ENCODE results near the gene DDX21. TPM values are rescaled to one million over a fixed set of nuclear protein-coding genes. Genes with fewer than 3 reads are reported as not detected.

DDX21 gene
- polyA plus RNA-seq, 3 donors = 9.8 to 39.3 (median 13.6) TPM

- H3K9me3 ChIP-seq (replicated peaks in 1 of 2; ENCODE audit: control insufficient read depth in 1 of 2, insufficient read depth in 1 of 2, low read length in 2 of 2) = no peaks in the 10 kb centered on the region
- no peaks in the 10 kb centered on the region for H4K20me1 ChIP-seq (ENCODE audit: insufficient read depth, low read length)
- H3K27ac ChIP-seq (ENCODE audit: low read depth in 1 of 2, low read length in 2 of 2) = no peak overlapping the region
- Mint-ChIP-seq H3K36me3 (peaks cover 61 to 77% of the 10 kb centered on the region in 2 donors), H3K27ac (no peak overlapping the region), H3K4me1 (no peaks in the 10 kb centered on the region), H3K9me3 (no peaks in the 10 kb centered on the region), H3K4me3 (no peak overlapping the region), H3K27me3 (ENCODE audit: low read depth in 3 of 3) (peaks cover 0 to 2% (median 0%) of the 10 kb centered on the region in 3 donors)
- no peak for TF ChIP-seq CTCF (IDR thresholded peaks at IDR 0.05)
- intact Hi-C loops (cut with micrococcal nuclease) = loop anchor here in 1 of 2 donors (10.0 kb wide), 1 partner anchor 190 kb away; no protein-coding TSS in a partner anchor
- H3K36me3 ChIP-seq (replicated peaks in 1 of 2; ENCODE audit: control insufficient read depth in 1 of 2, insufficient read depth in 2 of 2, low read length in 2 of 2) = peaks cover 63 to 81% of the 10 kb centered on the region in 2 donors
- no peaks in the 10 kb centered on the region for H3K27me3 ChIP-seq (ENCODE audit: control insufficient read depth in 2 of 2, insufficient read depth in 2 of 2, low read length in 2 of 2)
- no peak overlapping the region for H3K9ac ChIP-seq (ENCODE audit: insufficient read depth, low read length, poor library complexity, severe bottlenecking)
- no peak for DNase-seq
- no peaks in the 10 kb centered on the region for H3K79me2 ChIP-seq (ENCODE audit: insufficient read depth, low read length)
- H3K4me2 ChIP-seq (replicated peaks; ENCODE audit: extremely low read depth, low read length, poor library complexity, severe bottlenecking) = no peak overlapping the region
- no peak overlapping the region for H2AFZ ChIP-seq (ENCODE audit: insufficient read depth, low read depth, low read length, poor library complexity, severe bottlenecking)
- H3K4me3 ChIP-seq (replicated peaks in 1 of 3; ENCODE audit: low read depth in 2 of 3, low read length in 3 of 3) = no peak overlapping the region
- H3K4me1 ChIP-seq (ENCODE audit: control insufficient read depth in 1 of 2, insufficient read depth in 2 of 2, low read length in 2 of 2) = no peaks in the 10 kb centered on the region
Measured at GRCh38 chr10:68934994-68935393, 21.0 kb upstream of the DDX21 start.

- Histone ChIP-seq H3K9ac (ENCODE audit: insufficient read depth, low read length, poor library complexity, severe bottlenecking) (no peak overlapping the region), H4K20me1 (ENCODE audit: insufficient read depth, low read length) (no peaks in the 10 kb centered on the region), H3K27me3 (ENCODE audit: control insufficient read depth in 2 of 2, insufficient read depth in 2 of 2, low read length in 2 of 2) (no peaks in the 10 kb centered on the region), H3K9me3 (replicated peaks in 1 of 2; ENCODE audit: control insufficient read depth in 1 of 2, insufficient read depth in 1 of 2, low read length in 2 of 2) (no peaks in the 10 kb centered on the region), H3K79me2 (ENCODE audit: insufficient read depth, low read length) (no peaks in the 10 kb centered on the region), H3K27ac (ENCODE audit: low read depth in 1 of 2, low read length in 2 of 2) (no peak overlapping the region), H3K36me3 (replicated peaks in 1 of 2; ENCODE audit: control insufficient read depth in 1 of 2, insufficient read depth in 2 of 2, low read length in 2 of 2) (peaks cover 74 to 75% of the 10 kb centered on the region in 2 donors), H2AFZ (ENCODE audit: insufficient read depth, low read depth, low read length, poor library complexity, severe bottlenecking) (no peak overlapping the region), H3K4me2 (replicated peaks; ENCODE audit: extremely low read depth, low read length, poor library complexity, severe bottlenecking) (no peak overlapping the region), H3K4me3 (replicated peaks in 1 of 3; ENCODE audit: low read depth in 2 of 3, low read length in 3 of 3) (no peak overlapping the region), H3K4me1 (ENCODE audit: control insufficient read depth in 1 of 2, insufficient read depth in 2 of 2, low read length in 2 of 2) (no peaks in the 10 kb centered on the region)
- intact Hi-C loops (cut with micrococcal nuclease) = loop anchor here in 1 of 2 donors (10.0 kb wide), 1 partner anchor 193 kb away; no protein-coding TSS in a partner anchor
- DNase-seq = no peak
- peaks cover 0 to 2% (median 0%) of the 10 kb centered on the region in 3 donors for H3K27me3 Mint-ChIP-seq (ENCODE audit: low read depth in 3 of 3)
- no peak overlapping the region for H3K27ac Mint-ChIP-seq
- no peak for TF ChIP-seq CTCF (IDR thresholded peaks at IDR 0.05)
- WGBS (ENCODE audit: insufficient coverage) = 100% methylated on average over 1 of the region's 2 CpGs
- H3K36me3 Mint-ChIP-seq = peaks cover 50 to 71% of the 10 kb centered on the region in 2 donors
- H3K4me3 Mint-ChIP-seq = no peak overlapping the region
- no peaks in the 10 kb centered on the region for H3K9me3 Mint-ChIP-seq
- H3K4me1 Mint-ChIP-seq = no peaks in the 10 kb centered on the region
Measured at GRCh38 chr10:68938117-68938516, 17.9 kb upstream of the DDX21 start.

Measured in CD14-positive monocyte (primary cell).